Mesenchymal stem cell (in vitro differentiated cells and primary cell): ENCODE data around the gene CIT.
A peak's percentile ranks its signal among the peaks of the same experiment; 100 is the strongest.

Experiments used
- DNase-seq: peaks from one replicate; pipeline ENCODE4 v3.0.0-alpha.2; 2013
- H2AFZ ChIP-seq: one replicate; pipeline ENCODE4 v1.6.1; 2013; ENCODE audit warnings: low read depth, mild to moderate bottlenecking, control low read depth, inconsistent platforms, low read length, moderate library complexity
- H2AK5ac ChIP-seq: 2 replicates; pipeline ENCODE4 v1.6.1; 2013; ENCODE audit warnings: low read length, moderate library complexity, mild to moderate bottlenecking, inconsistent platforms; ENCODE audit not compliant: severe bottlenecking
- H2BK120ac ChIP-seq: one replicate; pipeline ENCODE4 v1.6.1; 2013; ENCODE audit warnings: low read depth, mild to moderate bottlenecking, inconsistent platforms, low read length, moderate library complexity
- H2BK12ac ChIP-seq, 2 experiments: one replicate each; pipeline ENCODE4 v1.6.1; 2013; ENCODE audit warnings: inconsistent platforms in 2 of 2, low read length in 2 of 2, mild to moderate bottlenecking in 2 of 2, moderate library complexity in 2 of 2, control low read depth in 1 of 2
- H2BK15ac ChIP-seq: one replicate; pipeline ENCODE4 v1.6.1; 2013; ENCODE audit warnings: mild to moderate bottlenecking, low read depth, inconsistent platforms; ENCODE audit not compliant: poor library complexity, severe bottlenecking
- H2BK5ac ChIP-seq: 2 replicates; pipeline ENCODE4 v1.6.1; 2013; ENCODE audit warnings: low read depth, mild to moderate bottlenecking, low read length, control low read depth, inconsistent platforms; ENCODE audit not compliant: poor library complexity, severe bottlenecking
- H3K14ac ChIP-seq, 2 experiments: one replicate each; pipeline ENCODE4 v1.6.1; 2013; ENCODE audit warnings: inconsistent platforms in 2 of 2, low read length in 2 of 2, control low read depth in 1 of 2, mild to moderate bottlenecking in 1 of 2, moderate library complexity in 1 of 2
- H3K18ac ChIP-seq, 2 experiments: one replicate each; pipeline ENCODE4 v1.6.1; 2013; ENCODE audit warnings: inconsistent platforms in 2 of 2, low read length in 2 of 2, control low read depth in 1 of 2, low read depth in 1 of 2, mild to moderate bottlenecking in 1 of 2
- H3K23ac ChIP-seq, 2 experiments: one replicate each; pipeline ENCODE4 v1.6.1; 2013; ENCODE audit warnings: inconsistent platforms in 2 of 2, low read length in 2 of 2, mild to moderate bottlenecking in 2 of 2, moderate library complexity in 2 of 2, control low read depth in 1 of 2
- H3K27ac ChIP-seq: 2 replicates; pipeline ENCODE4 v1.5.1; 2013; ENCODE audit warnings: mild to moderate bottlenecking, moderate library complexity, low read length, control low read depth, inconsistent platforms; ENCODE audit not compliant: poor library complexity, severe bottlenecking
- H3K27me3 ChIP-seq, 2 experiments: 2 replicates each; pipeline versions ENCODE4 v1.6.1 to v1.7.0; 2013; ENCODE audit warnings: low read length in 2 of 2, mild to moderate bottlenecking in 2 of 2, moderate library complexity in 2 of 2, control low read depth in 1 of 2, inconsistent platforms in 1 of 2; ENCODE audit not compliant: control insufficient read depth in 1 of 2, insufficient read depth in 1 of 2
- H3K36me3 ChIP-seq, 2 experiments: 2 replicates each; pipeline versions ENCODE4 v1.6.1 to v1.7.0; 2013; ENCODE audit warnings: low read length in 2 of 2, control low read depth in 1 of 2, inconsistent platforms in 1 of 2, low read depth in 1 of 2, mild to moderate bottlenecking in 1 of 2; ENCODE audit not compliant: insufficient read depth in 2 of 2, control insufficient read depth in 1 of 2
- H3K4ac ChIP-seq, 2 experiments: one replicate each; pipeline ENCODE4 v1.6.1; 2013; ENCODE audit warnings: inconsistent platforms in 2 of 2, low read length in 2 of 2, mild to moderate bottlenecking in 2 of 2, moderate library complexity in 2 of 2, control low read depth in 1 of 2, low read depth in 1 of 2
- H3K4me1 ChIP-seq: 2 replicates; pipeline ENCODE4 v1.6.1; 2013; ENCODE audit warnings: low read depth, low read length, control low read depth; ENCODE audit not compliant: control insufficient read depth, insufficient read depth
- H3K4me2 ChIP-seq: 2 replicates; pipeline ENCODE4 v1.6.1; 2013; ENCODE audit warnings: low read length, mild to moderate bottlenecking, inconsistent platforms; ENCODE audit not compliant: poor library complexity, severe bottlenecking
- H3K4me3 ChIP-seq, 2 experiments: 2 replicates each; pipeline versions ENCODE4 v1.5.1 to v1.7.0; 2013; ENCODE audit warnings: low read length in 2 of 2, mild to moderate bottlenecking in 2 of 2, control low read depth in 1 of 2, low read depth in 1 of 2; ENCODE audit not compliant: insufficient read depth in 1 of 2
- H3K79me1 ChIP-seq: replicated peaks from 2 replicates; pipeline ENCODE4 v1.6.1; 2013; ENCODE audit warnings: mild to moderate bottlenecking, control low read depth, low read length, inconsistent platforms; ENCODE audit not compliant: poor library complexity, severe bottlenecking
- H3K9ac ChIP-seq: 2 replicates; pipeline ENCODE4 v1.7.0; 2013; ENCODE audit warnings: mild to moderate bottlenecking, low read length, moderate library complexity
- H3K9me3 ChIP-seq: 2 replicates; pipeline ENCODE4 v1.7.0; 2013; ENCODE audit warnings: mild to moderate bottlenecking, low read length; ENCODE audit not compliant: control insufficient read depth
- H4K8ac ChIP-seq: one replicate; pipeline ENCODE4 v1.6.1; 2013; ENCODE audit warnings: inconsistent platforms, mild to moderate bottlenecking, low read length, moderate library complexity
- H4K91ac ChIP-seq: one replicate; pipeline ENCODE4 v1.6.1; 2013; ENCODE audit warnings: mild to moderate bottlenecking, low read length, inconsistent platforms
- WGBS: methylation state at CpG from one replicate; pipeline ENCODE4 v1.1.7; 2013; ENCODE audit warnings: mixed read lengths; 5-methylcytosine and 5-hydroxymethylcytosine counted together

Gene CIT

DNA sequence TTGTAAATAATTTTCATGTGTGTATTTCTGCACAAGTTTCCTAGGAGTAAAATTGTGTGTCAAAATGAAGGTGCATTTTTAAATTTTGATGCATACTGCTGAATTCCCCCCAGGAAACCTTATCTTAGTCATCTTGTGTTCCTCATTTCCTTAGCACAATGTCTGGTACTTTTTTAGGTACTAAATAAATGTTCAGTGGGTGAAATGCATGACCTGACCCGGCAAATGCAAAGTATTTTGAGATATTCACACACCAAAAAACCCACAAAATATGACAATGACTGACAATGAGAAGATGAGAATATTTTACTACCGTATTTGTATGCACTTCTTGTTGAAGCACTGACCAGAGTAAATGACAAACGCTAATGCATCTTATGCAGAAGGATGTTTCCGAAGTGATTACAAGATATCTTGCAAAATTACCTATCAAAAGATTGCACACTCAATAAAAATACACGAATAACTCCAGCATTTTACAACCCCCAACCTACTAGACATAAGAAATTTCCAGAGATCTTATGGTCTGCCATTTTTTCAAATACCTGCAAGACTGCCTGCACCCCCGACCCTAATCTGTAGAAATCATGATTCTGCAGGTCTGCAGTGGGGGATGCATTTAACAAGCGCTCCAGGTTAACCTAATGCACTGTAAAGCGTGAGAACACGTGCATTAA lies 210.1 kb downstream of the CIT start:
- Histone ChIP-seq H2BK12ac (no peak overlapping the region), H4K91ac (no peak overlapping the region), H3K36me3 (peaks cover under 1 to 15% of the 10 kb centered on the region in 2 experiments), H2BK5ac (no peak overlapping the region), H2AK5ac (no peak overlapping the region), H3K4me2 (peak overlapping the region; percentile 68), H4K8ac (no peak overlapping the region), H3K4me1 (peaks cover 8% of the 10 kb centered on the region), H3K4me3 (peak overlapping the region in 1 of 2 experiments; percentile 90), H3K79me1 (peaks cover under 1% of the 10 kb centered on the region), H3K27ac (no peak overlapping the region), H3K9ac (peak overlapping the region; percentile 72), H2AFZ (no peak overlapping the region), H3K4ac (no peak overlapping the region), H2BK120ac (no peak overlapping the region), H3K27me3 (peaks cover 0 to 5% of the 10 kb centered on the region in 2 experiments), H3K14ac (no peak overlapping the region), H3K18ac (no peak overlapping the region), H2BK15ac (no peak overlapping the region), H3K23ac (no peak overlapping the region), H3K9me3 (no peaks in the 10 kb centered on the region)
- 45% methylated on average over 8 of the region's 9 CpGs for WGBS
- DNase-seq: no peak

DNA sequence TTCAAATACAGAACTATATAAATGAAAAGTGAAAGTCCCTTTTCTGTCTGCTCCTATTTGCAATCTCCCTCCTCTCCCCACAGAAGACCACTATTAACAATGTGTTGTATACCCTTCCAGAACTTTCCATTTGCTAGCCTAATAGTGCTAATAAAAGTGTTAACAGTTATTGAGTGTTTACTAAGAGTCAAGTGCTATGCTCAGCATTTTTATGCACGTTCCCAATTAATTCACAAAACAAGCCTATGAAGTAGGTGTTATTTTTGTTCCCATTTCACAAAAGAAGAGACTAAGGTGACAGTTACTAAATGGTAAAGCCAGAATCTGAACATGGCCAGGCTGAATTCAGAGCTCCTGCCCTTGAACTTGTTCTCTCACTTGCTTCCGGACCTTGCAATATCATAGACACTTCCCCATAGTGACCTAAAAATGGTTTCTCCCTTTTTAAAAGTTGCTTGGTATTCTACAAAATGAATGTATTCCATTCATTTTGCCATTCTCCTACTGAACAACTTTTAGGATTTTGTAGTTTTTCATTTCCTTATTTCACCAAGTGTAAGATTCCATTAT lies 210.8 kb downstream of the CIT start:
- H3K36me3 ChIP-seq: peaks cover 0 to 7% of the 10 kb centered on the region in 2 experiments
- no peak overlapping the region for H3K4me3 ChIP-seq
- no peaks in the 10 kb centered on the region for H3K79me1 ChIP-seq
- WGBS: 93% methylated on average over 2 of the region's 2 CpGs
- no peak overlapping the region for H2AK5ac ChIP-seq
- H2BK5ac ChIP-seq: no peak overlapping the region
- peaks cover 0 to 6% of the 10 kb centered on the region in 2 experiments for H3K27me3 ChIP-seq
- no peak overlapping the region for H3K27ac ChIP-seq
- H3K23ac ChIP-seq: no peak overlapping the region
- no peaks in the 10 kb centered on the region for H3K9me3 ChIP-seq
- no peak for DNase-seq
- H2BK12ac ChIP-seq: no peak overlapping the region
- H2BK120ac ChIP-seq: no peak overlapping the region
- H2BK15ac ChIP-seq: no peak overlapping the region
- H4K91ac ChIP-seq: no peak overlapping the region
- H3K14ac ChIP-seq: no peak overlapping the region
- peaks cover 7% of the 10 kb centered on the region for H3K4me1 ChIP-seq
- no peak overlapping the region for H3K4ac ChIP-seq
- no peak overlapping the region for H4K8ac ChIP-seq
- peak overlapping the region; percentile 72 for H3K9ac ChIP-seq
- H2AFZ ChIP-seq: no peak overlapping the region
- H3K4me2 ChIP-seq: no peak overlapping the region
- H3K18ac ChIP-seq: no peak overlapping the region

DNA sequence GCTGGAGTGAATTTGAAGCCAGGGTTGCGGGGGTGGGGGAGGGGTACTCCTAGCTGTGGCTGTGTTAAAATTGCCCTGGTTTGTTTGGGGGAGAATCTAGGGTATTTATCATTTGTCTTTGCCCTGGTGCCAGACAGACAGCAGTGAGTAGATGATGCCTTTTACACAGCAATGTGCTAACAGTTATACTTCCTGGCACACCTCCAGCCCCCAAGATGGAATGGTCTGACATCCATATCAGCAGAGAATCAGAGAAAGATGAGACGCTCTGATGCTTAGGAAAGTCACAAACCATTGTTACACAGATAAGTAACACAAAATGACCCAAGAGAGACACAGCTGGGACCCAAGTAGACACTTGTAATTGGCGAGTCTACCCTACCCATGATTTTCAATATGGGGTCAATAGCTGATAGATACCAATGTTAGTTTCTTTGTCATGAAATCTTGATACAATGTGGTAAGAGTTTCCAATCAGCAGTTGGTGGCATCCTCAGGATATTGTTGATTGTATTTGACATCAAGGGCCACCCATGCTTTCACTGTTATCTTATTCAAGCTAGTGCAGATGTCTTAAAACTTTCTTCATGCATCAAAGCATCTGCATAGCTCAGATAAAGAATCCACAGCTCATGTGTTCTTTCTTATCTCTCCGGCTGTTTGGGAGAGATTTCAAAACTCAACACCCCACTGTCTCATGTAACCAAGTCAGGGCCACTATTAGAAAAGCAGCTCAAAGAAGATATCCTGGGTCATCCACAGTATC lies 211.8 kb downstream of the CIT start:
- no peak overlapping the region for H3K9ac ChIP-seq
- no peak overlapping the region for H3K4me3 ChIP-seq
- H2AK5ac ChIP-seq: no peak overlapping the region
- 90% methylated on average over 3 of the region's 4 CpGs for WGBS
- H3K4me2 ChIP-seq: no peak overlapping the region
- no peak overlapping the region for H2BK120ac ChIP-seq
- H4K91ac ChIP-seq: no peak overlapping the region
- H3K36me3 ChIP-seq: no peaks in the 10 kb centered on the region
- no peak overlapping the region for H3K4ac ChIP-seq
- H2BK5ac ChIP-seq: no peak overlapping the region
- no peak overlapping the region for H3K27ac ChIP-seq
- H2BK15ac ChIP-seq: no peak overlapping the region
- H3K14ac ChIP-seq: no peak overlapping the region
- H2BK12ac ChIP-seq: no peak overlapping the region
- H3K23ac ChIP-seq: no peak overlapping the region
- no peak overlapping the region for H4K8ac ChIP-seq
- H3K79me1 ChIP-seq: no peaks in the 10 kb centered on the region
- peaks cover 0 to 6% of the 10 kb centered on the region in 2 experiments for H3K27me3 ChIP-seq
- peaks cover 7% of the 10 kb centered on the region for H3K4me1 ChIP-seq
- H3K18ac ChIP-seq: no peak overlapping the region
- DNase-seq: no peak
- no peak overlapping the region for H2AFZ ChIP-seq
- H3K9me3 ChIP-seq: no peaks in the 10 kb centered on the region

DNA sequence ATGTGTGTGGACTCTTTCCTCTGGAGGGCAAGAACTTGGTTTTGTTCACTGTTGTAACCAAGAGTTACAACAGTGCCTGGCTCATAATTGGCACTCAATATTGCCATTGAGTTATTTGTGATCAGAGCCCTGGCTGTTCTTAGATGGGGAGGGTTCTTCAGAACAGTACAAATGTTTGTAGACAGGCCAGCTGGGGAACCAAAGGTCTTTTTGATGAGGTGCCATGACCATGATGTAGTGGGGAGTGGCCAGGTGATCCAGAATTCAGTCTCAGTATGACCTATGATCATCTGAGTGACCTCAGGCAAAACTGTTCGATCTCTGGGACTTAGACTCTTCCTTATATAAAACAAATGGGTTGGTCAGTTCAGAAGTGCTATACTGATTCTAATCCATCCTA lies 212.5 kb downstream of the CIT start:
- Histone ChIP-seq H3K4ac (no peak overlapping the region), H2AFZ (no peak overlapping the region), H3K14ac (no peak overlapping the region), H3K4me1 (peaks cover 6% of the 10 kb centered on the region), H3K27ac (no peak overlapping the region), H2AK5ac (no peak overlapping the region), H2BK12ac (no peak overlapping the region), H2BK15ac (no peak overlapping the region), H3K23ac (no peak overlapping the region), H3K18ac (no peak overlapping the region), H3K36me3 (no peaks in the 10 kb centered on the region), H3K79me1 (no peaks in the 10 kb centered on the region), H2BK5ac (no peak overlapping the region), H4K8ac (no peak overlapping the region), H3K9ac (no peak overlapping the region), H2BK120ac (no peak overlapping the region), H3K9me3 (no peaks in the 10 kb centered on the region), H4K91ac (no peak overlapping the region), H3K4me3 (no peak overlapping the region), H3K4me2 (no peak overlapping the region), H3K27me3 (peaks cover 0 to 6% of the 10 kb centered on the region in 2 experiments)
- WGBS: no CpG with 5 or more reads among the region's 1 CpG
- DNase-seq: no peak
